ENCODE measurements around the gene TMEM184B. TPM values are rescaled to one million over a fixed set of nuclear protein-coding genes. Genes with fewer than 3 reads are reported as not detected.

The TMEM184B gene
- total and polyA plus RNA-seq, 4 donors: 17.2 to 96.9 (median 71.5) TPM

- H3K36me3 ChIP-seq (ENCODE audit: control insufficient read depth in 1 of 2, insufficient read depth in 2 of 2, low read length in 1 of 2): peaks cover 0 to 7% of the 10 kb centered on the region in 2 donors
- ATAC-seq (ENCODE audit: low FRiP score) (no peak), DNase-seq (no peak)
- H3K4me3 ChIP-seq (ENCODE audit: low read length in 2 of 2): no peak overlapping the region
- H3K4me1 ChIP-seq (ENCODE audit: control insufficient read depth in 1 of 2, insufficient read depth in 2 of 2, low read length in 2 of 2): no peaks in the 10 kb centered on the region
- no peaks in the 10 kb centered on the region for H3K27me3 ChIP-seq (ENCODE audit: control insufficient read depth in 1 of 2, insufficient read depth in 2 of 2, low read length in 1 of 2)
- intact Hi-C loops (cut with DNase I): no loop called here
- H3K27ac ChIP-seq (ENCODE audit: low read depth in 1 of 2, low read length in 2 of 2): no peak overlapping the region
- H3K9me3 ChIP-seq (ENCODE audit: control insufficient read depth, low read length): no peaks in the 10 kb centered on the region
- WGBS, 2 donors: 75 to 79% methylated on average over 8 of the region's 8 CpGs
Measured at GRCh38 chr22:38232196-38232595, 40.6 kb downstream of the TMEM184B start.

- WGBS, 2 donors: 89% methylated on average over 9 of the region's 9 CpGs
- Histone ChIP-seq H3K4me1 (ENCODE audit: control insufficient read depth in 1 of 2, insufficient read depth in 2 of 2, low read length in 2 of 2) (no peaks in the 10 kb centered on the region), H3K4me3 (ENCODE audit: low read length in 2 of 2) (no peak overlapping the region), H3K36me3 (ENCODE audit: control insufficient read depth in 1 of 2, insufficient read depth in 2 of 2, low read length in 1 of 2) (peaks cover 0 to 7% of the 10 kb centered on the region in 2 donors), H3K9me3 (ENCODE audit: control insufficient read depth, low read length) (no peaks in the 10 kb centered on the region), H3K27ac (ENCODE audit: low read depth in 1 of 2, low read length in 2 of 2) (no peak overlapping the region), H3K27me3 (ENCODE audit: control insufficient read depth in 1 of 2, insufficient read depth in 2 of 2, low read length in 1 of 2) (no peaks in the 10 kb centered on the region)
- intact Hi-C loops (cut with DNase I): no loop called here
- DNase-seq (no peak), ATAC-seq (ENCODE audit: low FRiP score) (no peak)
Measured at GRCh38 chr22:38230916-38231315, 41.9 kb downstream of the TMEM184B start.

- DNase-seq: no peak
- Histone ChIP-seq H3K9me3 (ENCODE audit: control insufficient read depth, low read length) (no peaks in the 10 kb centered on the region), H3K4me3 (ENCODE audit: low read length in 2 of 2) (no peak overlapping the region), H3K27ac (ENCODE audit: low read depth in 1 of 2, low read length in 2 of 2) (no peak overlapping the region), H3K27me3 (ENCODE audit: control insufficient read depth in 1 of 2, insufficient read depth in 2 of 2, low read length in 1 of 2) (no peaks in the 10 kb centered on the region), H3K4me1 (ENCODE audit: control insufficient read depth in 1 of 2, insufficient read depth in 2 of 2, low read length in 2 of 2) (no peaks in the 10 kb centered on the region), H3K36me3 (ENCODE audit: control insufficient read depth in 1 of 2, insufficient read depth in 2 of 2, low read length in 1 of 2) (peaks cover 0 to 10% of the 10 kb centered on the region in 2 donors)
- intact Hi-C loops (cut with DNase I): no loop called here
- 68 to 75% methylated on average over 14 to 15 of the region's 15 CpGs for WGBS, 2 donors
- no peak for ATAC-seq (ENCODE audit: low FRiP score)
Measured at GRCh38 chr22:38230108-38230825, 42.5 kb downstream of the TMEM184B start.

- Histone ChIP-seq H3K27ac (ENCODE audit: low read depth in 1 of 2, low read length in 2 of 2) (peak overlapping the region in 1 of 2 donors; percentile 2), H3K36me3 (ENCODE audit: control insufficient read depth in 1 of 2, insufficient read depth in 2 of 2, low read length in 1 of 2) (peaks cover 0 to 11% of the 10 kb centered on the region in 2 donors), H3K9me3 (ENCODE audit: control insufficient read depth, low read length) (no peaks in the 10 kb centered on the region), H3K4me1 (ENCODE audit: control insufficient read depth in 1 of 2, insufficient read depth in 2 of 2, low read length in 2 of 2) (no peaks in the 10 kb centered on the region), H3K27me3 (ENCODE audit: control insufficient read depth in 1 of 2, insufficient read depth in 2 of 2, low read length in 1 of 2) (no peaks in the 10 kb centered on the region), H3K4me3 (ENCODE audit: low read length in 2 of 2) (no peak overlapping the region)
- intact Hi-C loops (cut with DNase I): no loop called here
- 65 to 67% methylated on average over 13 to 14 of the region's 14 CpGs for WGBS, 2 donors
- DNase-seq: peak in 1 of 2 donors; percentile 77
- ATAC-seq (ENCODE audit: low FRiP score): peak; percentile 67
Measured at GRCh38 chr22:38228873-38229740, 43.7 kb downstream of the TMEM184B start.

- peak overlapping the region in 1 of 2 donors; percentile 14 for H3K27ac ChIP-seq (ENCODE audit: low read depth in 1 of 2, low read length in 2 of 2)
- H3K27me3 ChIP-seq (ENCODE audit: control insufficient read depth in 1 of 2, insufficient read depth in 2 of 2, low read length in 1 of 2): no peaks in the 10 kb centered on the region
- H3K36me3 ChIP-seq (ENCODE audit: control insufficient read depth in 1 of 2, insufficient read depth in 2 of 2, low read length in 1 of 2): peaks cover 0 to 11% of the 10 kb centered on the region in 2 donors
- intact Hi-C loops (cut with DNase I): no loop called here
- H3K4me1 ChIP-seq (ENCODE audit: control insufficient read depth in 1 of 2, insufficient read depth in 2 of 2, low read length in 2 of 2): no peaks in the 10 kb centered on the region
- 64 to 65% methylated on average over 3 of the region's 3 CpGs for WGBS, 2 donors
- no peaks in the 10 kb centered on the region for H3K9me3 ChIP-seq (ENCODE audit: control insufficient read depth, low read length)
- ATAC-seq (ENCODE audit: low FRiP score): no peak
- H3K4me3 ChIP-seq (ENCODE audit: low read length in 2 of 2): no peak overlapping the region
- DNase-seq: no peak
Measured at GRCh38 chr22:38228326-38228872, 44.4 kb downstream of the TMEM184B start.

GRCh38 chr22:38226853-38227649 is 45.8 kb downstream of the TMEM184B start:
- Histone ChIP-seq H3K27ac (ENCODE audit: low read depth in 1 of 2, low read length in 2 of 2) (no peak overlapping the region), H3K27me3 (ENCODE audit: control insufficient read depth in 1 of 2, insufficient read depth in 2 of 2, low read length in 1 of 2) (no peaks in the 10 kb centered on the region), H3K9me3 (ENCODE audit: control insufficient read depth, low read length) (no peaks in the 10 kb centered on the region), H3K4me3 (ENCODE audit: low read length in 2 of 2) (no peak overlapping the region), H3K36me3 (ENCODE audit: control insufficient read depth in 1 of 2, insufficient read depth in 2 of 2, low read length in 1 of 2) (peaks cover 0 to 11% of the 10 kb centered on the region in 2 donors), H3K4me1 (ENCODE audit: control insufficient read depth in 1 of 2, insufficient read depth in 2 of 2, low read length in 2 of 2) (no peaks in the 10 kb centered on the region)
- DNase-seq: no peak
- intact Hi-C loops (cut with DNase I): no loop called here
- ATAC-seq (ENCODE audit: low FRiP score): no peak
- WGBS, 2 donors: 92% methylated on average over 20 to 25 of the region's 25 CpGs

- ATAC-seq (ENCODE audit: low FRiP score) (no peak), DNase-seq (no peak)
- Histone ChIP-seq H3K4me3 (ENCODE audit: low read length in 2 of 2) (no peak overlapping the region), H3K4me1 (ENCODE audit: control insufficient read depth in 1 of 2, insufficient read depth in 2 of 2, low read length in 2 of 2) (no peaks in the 10 kb centered on the region), H3K27ac (ENCODE audit: low read depth in 1 of 2, low read length in 2 of 2) (no peak overlapping the region), H3K36me3 (ENCODE audit: control insufficient read depth in 1 of 2, insufficient read depth in 2 of 2, low read length in 1 of 2) (peaks cover 0 to 6% of the 10 kb centered on the region in 2 donors), H3K9me3 (ENCODE audit: control insufficient read depth, low read length) (no peaks in the 10 kb centered on the region), H3K27me3 (ENCODE audit: control insufficient read depth in 1 of 2, insufficient read depth in 2 of 2, low read length in 1 of 2) (no peaks in the 10 kb centered on the region)
- 79 to 81% methylated on average over 12 of the region's 12 CpGs for WGBS, 2 donors
- intact Hi-C loops (cut with DNase I): no loop called here
Measured at GRCh38 chr22:38223289-38223960, 49.4 kb downstream of the TMEM184B start.

GRCh38 chr22:38222797-38223119 is 50.1 kb downstream of the TMEM184B start:
- DNase-seq: no peak
- Histone ChIP-seq H3K4me1 (ENCODE audit: control insufficient read depth in 1 of 2, insufficient read depth in 2 of 2, low read length in 2 of 2) (no peaks in the 10 kb centered on the region), H3K4me3 (ENCODE audit: low read length in 2 of 2) (no peak overlapping the region), H3K27me3 (ENCODE audit: control insufficient read depth in 1 of 2, insufficient read depth in 2 of 2, low read length in 1 of 2) (no peaks in the 10 kb centered on the region), H3K9me3 (ENCODE audit: control insufficient read depth, low read length) (no peaks in the 10 kb centered on the region), H3K36me3 (ENCODE audit: control insufficient read depth in 1 of 2, insufficient read depth in 2 of 2, low read length in 1 of 2) (peaks cover 0 to 6% of the 10 kb centered on the region in 2 donors), H3K27ac (ENCODE audit: low read depth in 1 of 2, low read length in 2 of 2) (no peak overlapping the region)
- ATAC-seq (ENCODE audit: low FRiP score): no peak
- 69 to 70% methylated on average over 8 of the region's 8 CpGs for WGBS, 2 donors
- intact Hi-C loops (cut with DNase I): no loop called here

Measured in aorta (tissue), 5 donors.